GM23248 (cell line): Measurements from ENCODE around the gene KCNV2.

Experiments used
- EZH2 ChIP-seq: fragments of 200-600 bp; sonication (generic); IDR thresholded peaks from 2 replicates; pipeline ENCODE4 v1.6.1; 2018; ENCODE audit warnings: antibody characterized with exemption, mild to moderate bottlenecking; ENCODE audit not compliant: insufficient read depth, poor library complexity, severe bottlenecking
- EZH2phosphoT487 ChIP-seq: fragments of 200-600 bp; sonication (generic); IDR thresholded peaks from 2 replicates; pipeline ENCODE4 v1.6.1; 2018; ENCODE audit warnings: antibody characterized with exemption, moderate library complexity, mild to moderate bottlenecking, low read depth; ENCODE audit not compliant: insufficient read depth

DNA sequence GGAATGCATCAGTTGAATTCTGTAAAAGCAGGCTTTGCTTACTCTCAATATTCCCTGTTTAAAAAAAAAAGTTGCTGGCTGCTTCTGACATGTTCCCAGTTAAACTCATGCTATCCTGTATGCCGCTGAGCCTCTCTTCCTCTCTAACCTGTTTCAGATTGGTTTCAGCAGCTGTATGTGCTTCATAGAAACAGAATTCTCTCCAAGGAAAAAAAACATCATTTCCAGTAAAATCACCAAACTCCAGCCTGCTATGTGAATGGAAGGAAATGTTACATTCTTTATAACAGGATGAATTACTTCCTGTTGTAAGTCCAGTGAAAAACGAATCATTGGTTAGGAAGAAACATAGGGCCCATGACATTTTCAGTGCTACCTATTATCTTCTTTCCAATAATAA lies 25.7 kb upstream of the KCNV2 start:
- TF ChIP-seq EZH2 (no peak), EZH2phosphoT487 (no peak)
